SK-N-MC (cell line): ENCODE results near the gene TAF4.

Experiments
- EZH2 ChIP-seq: fragments of 200-600 bp; sonication (generic); IDR thresholded peaks from one replicate; pipeline ENCODE4 v1.6.1; 2017; ENCODE audit warnings: antibody characterized with exemption
- FOXP2 ChIP-seq: optimal IDR thresholded peaks from 2 replicates; pipeline ENCODE3; 2011; ENCODE audit warnings: mild to moderate bottlenecking, moderate library complexity; ENCODE audit not compliant: insufficient read depth; ENCODE audit errors: extremely low read length, control extremely low read depth
- POLR2AphosphoS5 ChIP-seq: IDR thresholded peaks from 2 replicates; pipeline ENCODE4 v1.6.1; 2012; ENCODE audit warnings: mild to moderate bottlenecking, low read depth, low read length, borderline replicate concordance

GRCh38 chr20:62114894-62115293, 49.2 kb upstream of the TAF4 start:
- TF ChIP-seq POLR2AphosphoS5 (no peak), FOXP2 (no peak), EZH2 (no peak)
